ENCODE data around the gene TTPAL. TPM values are rescaled to one million over a fixed set of nuclear protein-coding genes. Genes with fewer than 3 reads are reported as not detected.

The TTPAL gene
- total and polyA plus RNA-seq, 3 donors from 2014 or later = 9.8 to 13.1 (median 12.0) TPM

DNA sequence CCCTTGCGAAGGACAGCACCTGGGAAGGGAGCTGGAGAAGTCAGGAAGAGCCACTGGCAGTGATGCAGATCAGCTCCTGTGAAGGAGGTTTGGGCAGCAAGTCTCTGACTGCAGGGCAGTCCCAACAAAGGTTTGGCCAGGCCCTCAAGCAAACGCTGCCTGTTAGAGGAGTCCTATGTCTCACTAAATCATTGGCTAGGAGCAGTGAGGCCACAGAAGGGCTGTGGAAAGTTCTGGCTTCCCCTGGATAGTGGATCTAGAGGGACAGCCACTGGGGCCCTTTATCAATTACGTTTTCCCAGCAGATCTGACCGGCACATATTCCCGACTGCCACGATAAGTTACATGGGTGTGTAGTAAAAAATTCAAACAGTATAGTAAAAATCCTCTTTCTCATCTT is 2.5 kb downstream of the TTPAL start:
- Histone ChIP-seq H3K4me3 (no peak overlapping the region), H3K4me1 (peaks cover 7% of the 10 kb centered on the region), H3K27ac (peak overlapping the region in 1 of 2 donors; percentile 8), H3K27me3 (no peaks in the 10 kb centered on the region), H3K36me3 (ENCODE audit: low read depth, missing control alignments) (no peaks in the 10 kb centered on the region), H3K9me3 (no peaks in the 10 kb centered on the region)
- 75 to 77% methylated on average over 5 to 6 of the region's 6 CpGs for WGBS, 2 donors
- TF ChIP-seq POLR2A (IDR thresholded peaks at IDR 0.05) = no peak
- TF ChIP-seq, protein P1, sequence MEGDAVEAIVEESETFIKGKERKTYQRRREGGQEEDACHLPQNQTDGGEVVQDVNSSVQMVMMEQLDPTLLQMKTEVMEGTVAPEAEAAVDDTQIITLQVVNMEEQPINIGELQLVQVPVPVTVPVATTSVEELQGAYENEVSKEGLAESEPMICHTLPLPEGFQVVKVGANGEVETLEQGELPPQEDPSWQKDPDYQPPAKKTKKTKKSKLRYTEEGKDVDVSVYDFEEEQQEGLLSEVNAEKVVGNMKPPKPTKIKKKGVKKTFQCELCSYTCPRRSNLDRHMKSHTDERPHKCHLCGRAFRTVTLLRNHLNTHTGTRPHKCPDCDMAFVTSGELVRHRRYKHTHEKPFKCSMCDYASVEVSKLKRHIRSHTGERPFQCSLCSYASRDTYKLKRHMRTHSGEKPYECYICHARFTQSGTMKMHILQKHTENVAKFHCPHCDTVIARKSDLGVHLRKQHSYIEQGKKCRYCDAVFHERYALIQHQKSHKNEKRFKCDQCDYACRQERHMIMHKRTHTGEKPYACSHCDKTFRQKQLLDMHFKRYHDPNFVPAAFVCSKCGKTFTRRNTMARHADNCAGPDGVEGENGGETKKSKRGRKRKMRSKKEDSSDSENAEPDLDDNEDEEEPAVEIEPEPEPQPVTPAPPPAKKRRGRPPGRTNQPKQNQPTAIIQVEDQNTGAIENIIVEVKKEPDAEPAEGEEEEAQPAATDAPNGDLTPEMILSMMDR (IDR thresholded peaks at IDR 0.05) = no peak
- no peak for DNase-seq
- intact Hi-C loops (cut with DNase I; ENCODE audit: low total_unique reads) = loop anchor here (10.0 kb wide), 2 partner anchors 47 to 137 kb away; partner anchors contain the start of gene SERINC3

DNA sequence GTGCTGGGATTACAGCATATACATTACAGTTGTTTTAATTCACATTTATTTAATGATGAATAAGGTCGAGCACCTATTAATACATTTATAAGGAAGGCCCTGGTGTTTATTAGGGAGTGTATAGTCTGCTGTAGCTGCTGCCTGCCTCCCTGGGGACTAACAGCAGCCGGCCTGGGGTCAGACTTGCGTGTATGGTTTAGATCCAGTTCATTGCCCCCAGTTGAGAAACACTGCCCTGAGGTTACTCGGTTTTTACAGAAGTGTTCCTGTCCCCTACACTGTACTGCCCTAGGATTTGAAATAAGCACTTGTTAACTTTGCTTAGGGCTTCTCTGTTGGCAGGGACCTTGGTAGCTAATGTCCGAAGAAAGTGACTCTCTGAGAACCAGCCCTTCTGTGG is 4.0 kb downstream of the TTPAL start:
- H3K27me3 ChIP-seq = no peaks in the 10 kb centered on the region
- DNase-seq = no peak
- H3K36me3 ChIP-seq (ENCODE audit: low read depth, missing control alignments) = no peaks in the 10 kb centered on the region
- H3K4me3 ChIP-seq = no peak overlapping the region
- H3K9me3 ChIP-seq = no peaks in the 10 kb centered on the region
- peaks cover 7% of the 10 kb centered on the region for H3K4me1 ChIP-seq
- WGBS, 2 donors = 79 to 86% methylated on average over 5 of the region's 5 CpGs
- H3K27ac ChIP-seq = no peak overlapping the region
- intact Hi-C loops (cut with DNase I; ENCODE audit: low total_unique reads) = loop anchor here (10.0 kb wide), 2 partner anchors 45 to 135 kb away; partner anchors contain the start of gene SERINC3
- TF ChIP-seq, protein P1 (IDR thresholded peaks at IDR 0.05) = no peak
- no peak for TF ChIP-seq POLR2A (IDR thresholded peaks at IDR 0.05)

DNA sequence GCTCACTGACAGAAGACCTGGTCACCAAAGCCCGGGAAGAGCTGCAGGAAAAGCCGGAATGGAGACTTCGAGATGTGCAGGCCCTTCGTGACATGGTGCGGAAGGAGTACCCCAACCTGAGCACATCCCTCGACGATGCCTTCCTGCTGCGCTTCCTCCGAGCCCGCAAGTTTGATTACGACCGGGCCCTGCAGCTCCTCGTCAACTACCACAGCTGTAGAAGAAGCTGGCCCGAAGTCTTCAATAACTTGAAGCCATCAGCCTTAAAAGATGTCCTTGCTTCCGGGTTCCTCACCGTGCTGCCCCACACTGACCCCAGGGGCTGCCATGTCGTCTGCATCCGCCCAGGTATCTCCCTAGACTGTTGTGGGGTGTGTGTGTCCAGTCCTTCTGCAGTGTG is 4.4 kb downstream of the TTPAL start:
- intact Hi-C loops (cut with DNase I; ENCODE audit: low total_unique reads) = no loop called here
- 94 to 98% methylated on average over 18 of the region's 18 CpGs for WGBS, 2 donors
- no peaks in the 10 kb centered on the region for H3K36me3 ChIP-seq (ENCODE audit: low read depth, missing control alignments)

DNA sequence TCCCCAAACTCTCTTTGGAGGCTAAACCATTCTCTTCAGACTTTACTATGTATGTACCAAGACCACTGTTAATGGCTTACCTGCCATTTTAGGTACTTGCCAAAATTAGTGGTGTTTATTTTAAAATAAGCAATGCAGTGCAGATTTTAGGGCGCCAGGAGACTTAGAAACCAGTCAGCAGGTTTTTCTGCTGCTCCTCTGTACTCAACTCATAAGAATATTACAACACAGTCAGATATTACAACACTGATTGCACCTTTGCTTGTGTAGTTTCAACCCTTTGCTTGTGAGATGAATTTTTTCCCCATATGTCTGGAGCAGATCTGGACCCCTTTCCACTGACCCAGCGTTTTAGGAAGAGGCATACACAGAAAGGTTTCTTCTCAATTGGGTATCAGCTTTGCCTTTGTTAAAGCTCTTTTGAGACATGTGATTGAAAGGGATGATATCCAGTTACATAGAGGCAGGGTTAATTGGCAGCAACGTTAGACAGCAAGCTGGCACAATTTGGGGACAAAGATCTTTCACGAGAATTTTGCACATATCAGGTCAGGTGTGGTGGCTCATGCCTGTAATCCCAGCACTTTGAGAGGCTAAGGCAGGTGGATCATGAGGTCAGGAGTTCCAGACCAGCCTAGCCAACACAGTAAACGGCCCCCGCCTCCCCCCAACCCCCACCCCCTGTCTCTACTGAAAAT is 6.2 kb downstream of the TTPAL start:
- Histone ChIP-seq H3K4me3 (no peak overlapping the region), H3K27me3 (no peaks in the 10 kb centered on the region), H3K36me3 (ENCODE audit: low read depth, missing control alignments) (no peaks in the 10 kb centered on the region), H3K4me1 (peaks cover 7% of the 10 kb centered on the region), H3K27ac (no peak overlapping the region), H3K9me3 (no peaks in the 10 kb centered on the region)
- no peak for DNase-seq
- no peak for TF ChIP-seq POLR2A (IDR thresholded peaks at IDR 0.05)
- TF ChIP-seq, protein P1 (IDR thresholded peaks at IDR 0.05) = no peak
- WGBS, 2 donors = 86 to 90% methylated on average over 6 of the region's 6 CpGs
- intact Hi-C loops (cut with DNase I; ENCODE audit: low total_unique reads) = no loop called here

More for the DNA sequence above, 4.4 kb downstream of the TTPAL start:
- TF ChIP-seq POLR2A (IDR thresholded peaks at IDR 0.05) = no peak
- TF ChIP-seq, protein P1 (IDR thresholded peaks at IDR 0.05) = no peak
- no peaks in the 10 kb centered on the region for H3K9me3 ChIP-seq
- DNase-seq = no peak
- H3K4me3 ChIP-seq = no peak overlapping the region
- H3K27ac ChIP-seq = no peak overlapping the region
- no peaks in the 10 kb centered on the region for H3K27me3 ChIP-seq
- H3K4me1 ChIP-seq = peaks cover 4% of the 10 kb centered on the region

DNA sequence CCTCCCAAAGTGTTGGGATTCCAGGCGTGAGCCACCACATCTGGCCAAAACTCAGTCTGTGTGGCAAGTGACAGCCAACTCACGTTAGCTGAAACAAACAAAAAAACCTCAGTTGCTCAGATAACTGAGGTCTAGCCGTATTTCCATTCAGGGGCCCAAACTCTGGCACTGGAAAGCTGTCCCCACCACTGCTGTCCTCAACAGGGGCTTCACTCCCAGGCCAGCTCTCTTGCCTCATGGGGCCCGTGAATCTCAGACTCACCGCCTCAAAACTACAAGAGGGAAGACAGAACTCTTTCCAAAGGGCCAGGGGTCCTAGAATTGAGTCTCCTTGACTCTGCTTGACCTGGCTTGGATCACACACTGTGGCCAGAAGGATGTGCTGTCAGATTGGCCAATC is 7.4 kb downstream of the TTPAL start:
- no peak overlapping the region for H3K27ac ChIP-seq
- TF ChIP-seq, protein P1 (IDR thresholded peaks at IDR 0.05) = no peak
- TF ChIP-seq POLR2A (IDR thresholded peaks at IDR 0.05) = no peak
- no peak overlapping the region for H3K4me3 ChIP-seq
- H3K9me3 ChIP-seq = no peaks in the 10 kb centered on the region
- no peak for DNase-seq
- no peaks in the 10 kb centered on the region for H3K27me3 ChIP-seq
- H3K36me3 ChIP-seq (ENCODE audit: low read depth, missing control alignments) = no peaks in the 10 kb centered on the region
- intact Hi-C loops (cut with DNase I; ENCODE audit: low total_unique reads) = no loop called here
- H3K4me1 ChIP-seq = peaks cover 12% of the 10 kb centered on the region
- 96 to 98% methylated on average over 5 of the region's 5 CpGs for WGBS, 2 donors

Data from testis (tissue), 3 donors.